HG02852 (cell line): ENCODE measurements around the gene GPER1.
"Not testable (repeated sequence)": the region's sequence is repeated elsewhere in the genome, so short reads cannot be mapped to it uniquely, and the experiment has no call there.

Source experiments
- ATAC-seq: cut with Tn5 transposase; IDR thresholded peaks from one replicate; pipeline ENCODE4 v1.9.1; 2021; ENCODE audit warnings: mild to moderate bottlenecking, moderate library complexity; ENCODE audit not compliant: unreplicated experiment

The GPER1 gene

DNA sequence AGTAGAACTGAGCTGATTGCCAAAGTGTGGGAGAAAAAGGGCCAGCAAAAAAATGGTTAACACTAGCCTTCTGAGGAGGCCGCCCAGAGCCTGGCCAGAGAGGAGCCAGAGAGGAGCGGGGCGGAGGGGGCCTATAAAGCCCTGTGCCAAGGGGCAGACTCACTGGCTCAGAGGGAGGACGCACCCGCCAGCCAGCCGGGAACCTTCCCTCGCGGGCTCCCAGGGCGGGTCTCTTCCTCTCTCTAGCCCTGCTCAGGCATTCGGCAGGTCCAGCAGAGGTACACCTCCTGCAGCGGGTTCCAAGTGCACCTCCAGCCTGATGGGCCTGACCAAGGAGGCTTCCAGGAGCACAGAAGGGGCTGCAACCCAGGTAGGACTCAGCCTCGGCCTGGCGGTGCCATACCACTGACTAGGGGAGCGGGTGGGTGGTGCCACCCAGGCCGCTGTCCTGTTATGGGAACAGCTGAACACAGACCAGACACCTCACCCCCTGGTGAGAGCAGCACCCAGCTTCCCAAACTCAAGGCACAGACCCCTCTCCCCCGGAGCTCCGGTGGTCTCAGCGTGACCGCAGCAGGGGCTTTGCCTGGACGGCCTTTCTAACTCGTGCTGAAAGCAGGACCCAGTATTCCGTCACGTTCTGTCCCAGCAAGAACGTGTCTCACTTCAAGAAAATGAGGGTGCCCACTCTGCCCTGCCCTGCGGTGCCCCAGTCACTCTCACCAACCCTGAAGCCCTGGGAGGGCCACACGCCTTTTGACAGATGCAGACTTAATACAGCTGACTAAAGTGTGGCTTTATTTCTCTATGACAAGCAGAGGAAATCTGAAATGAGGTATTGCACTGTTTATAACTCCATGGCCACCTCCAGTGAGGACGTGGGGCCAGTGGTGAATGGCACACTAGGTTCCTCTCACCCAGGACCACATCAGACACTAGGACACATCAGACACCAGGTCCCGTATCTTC, at the start of gene GPER1:
GPER1 (plus strand) TSS at position 162 of the 969 bp plus-strand sequence. CDS start 3,616 bp downstream, outside the sequence.
- ATAC-seq: no peak

DNA sequence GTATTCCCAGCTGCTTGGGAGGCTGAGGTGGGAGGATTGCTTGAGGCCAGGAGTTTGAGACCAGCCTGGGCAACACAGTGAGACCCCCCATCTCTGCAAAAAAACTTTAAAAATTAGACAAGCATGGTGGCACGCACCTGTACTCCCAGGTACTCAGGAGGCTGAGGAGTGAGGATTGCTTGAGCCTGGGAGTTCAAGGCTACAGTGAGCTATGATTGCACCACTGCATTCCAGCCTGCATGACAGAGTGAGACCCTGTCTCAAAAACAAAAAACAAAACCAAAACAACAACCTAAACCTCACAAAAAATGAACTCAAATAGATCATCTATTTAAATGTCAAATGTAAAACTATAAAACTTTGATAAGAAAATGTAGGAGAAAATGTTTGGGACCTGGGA, 47.7 kb upstream of the GPER1 start:
- not testable (repeated sequence) for ATAC-seq

DNA sequence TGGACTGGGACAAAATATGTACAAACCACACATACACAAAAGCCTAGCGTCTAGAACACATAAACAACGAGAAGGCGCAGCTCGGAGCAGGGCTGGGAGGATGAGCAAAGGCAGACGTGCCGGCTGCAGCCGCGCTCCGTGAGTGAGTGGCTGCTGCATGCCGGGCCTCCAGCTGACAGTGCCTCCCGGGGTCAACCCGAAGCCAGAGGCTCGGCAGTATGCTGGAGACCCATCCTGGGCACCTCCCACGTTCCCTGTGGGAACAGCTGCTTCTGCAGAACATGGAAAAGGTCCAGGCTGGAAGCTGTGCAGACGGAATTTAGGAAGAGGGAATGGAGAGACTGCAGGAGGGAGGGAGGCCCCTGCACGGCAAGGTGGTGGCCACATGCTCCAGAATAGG, 47.1 kb upstream of the GPER1 start:
- no peak for ATAC-seq

DNA sequence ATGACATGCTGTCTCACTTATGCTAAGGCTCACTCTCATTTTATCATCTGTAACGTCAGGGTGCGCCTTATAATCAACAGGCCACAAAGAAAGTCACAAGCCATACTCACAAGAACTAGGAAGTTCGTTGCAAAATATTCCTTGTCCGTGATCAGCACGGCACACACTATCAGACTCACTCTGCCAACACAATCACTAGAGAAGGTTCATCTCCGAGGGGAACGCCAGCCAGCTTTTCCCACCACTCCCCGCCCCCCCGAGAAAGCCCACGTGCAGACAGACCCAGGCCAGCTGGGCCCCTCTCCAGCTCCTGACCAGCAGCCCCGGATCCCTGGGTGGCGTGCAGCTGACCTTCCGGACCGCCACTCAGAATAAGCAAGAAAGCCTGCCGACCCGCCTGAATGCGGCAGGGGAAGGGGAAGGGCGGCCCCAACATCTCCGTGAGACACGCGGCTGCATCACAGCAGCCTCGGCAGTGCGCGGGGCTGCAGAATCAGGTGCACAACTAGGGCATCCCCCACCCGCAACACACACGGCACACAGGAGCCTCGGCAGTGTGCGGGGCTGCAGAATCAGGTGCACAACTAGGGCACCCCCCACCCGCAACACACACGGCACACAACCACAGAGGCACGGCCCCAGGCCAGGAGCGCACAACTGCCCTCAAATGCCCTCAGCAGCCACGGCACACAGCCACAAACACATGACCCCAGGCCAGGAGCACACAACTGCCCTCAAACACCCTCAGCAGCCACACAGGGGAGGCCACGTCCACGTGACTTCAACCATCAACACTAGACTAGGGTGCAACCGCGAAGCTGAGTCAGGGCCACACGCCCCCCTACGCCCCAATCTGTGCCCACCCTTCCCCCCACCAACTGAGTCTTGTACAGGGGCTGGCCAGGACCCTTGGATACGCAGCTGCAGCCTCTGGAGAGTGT, 46.1 kb upstream of the GPER1 start:
- ATAC-seq: no peak

DNA sequence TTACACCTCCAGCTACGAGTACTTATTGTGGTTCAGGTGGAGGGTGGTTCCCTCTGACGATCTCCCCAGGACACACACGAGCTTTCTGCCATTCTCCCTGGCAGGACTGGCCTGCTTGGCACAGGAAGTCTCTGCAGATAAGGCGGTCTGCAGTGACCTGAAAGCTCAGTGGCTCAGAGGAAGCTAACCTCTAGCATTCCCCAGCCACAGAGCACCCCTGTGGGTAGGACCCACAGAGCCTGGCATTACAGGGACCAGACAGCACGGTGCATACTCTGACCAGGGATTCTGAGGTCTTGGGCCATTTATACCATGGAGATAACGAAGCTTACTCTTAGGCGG, 45.5 kb upstream of the GPER1 start:
- no peak for ATAC-seq

DNA sequence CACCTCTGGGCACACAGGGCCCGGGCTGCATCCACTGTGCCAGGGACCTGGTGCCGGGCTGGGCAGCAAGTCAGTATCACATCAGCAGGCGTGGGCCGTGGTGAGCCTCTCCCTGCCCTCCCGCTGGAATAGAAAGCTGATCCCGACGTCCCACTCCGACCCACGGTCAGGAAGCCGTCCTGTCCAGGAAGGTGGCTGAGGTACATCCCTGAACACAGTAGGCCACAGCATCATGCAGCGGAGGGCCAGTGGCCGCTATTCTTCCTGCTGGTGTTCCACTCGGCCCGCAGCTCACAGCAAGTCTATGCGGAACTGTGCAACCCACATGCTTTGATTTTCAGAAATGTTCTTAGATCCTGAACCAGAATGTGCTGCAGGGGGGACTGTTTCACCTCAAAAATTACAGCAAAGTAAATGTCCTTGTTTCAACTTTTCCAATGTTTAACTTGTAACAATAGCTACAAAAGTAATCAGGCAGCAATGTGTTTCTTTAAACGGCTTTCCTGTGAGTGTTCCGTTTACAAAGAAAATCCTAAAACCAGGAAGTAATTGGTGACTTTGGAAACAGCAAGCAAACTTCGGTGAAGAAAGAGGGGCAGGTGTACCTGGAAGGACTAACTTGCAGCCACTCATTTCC, 44.2 kb upstream of the GPER1 start:
- no peak for ATAC-seq

DNA sequence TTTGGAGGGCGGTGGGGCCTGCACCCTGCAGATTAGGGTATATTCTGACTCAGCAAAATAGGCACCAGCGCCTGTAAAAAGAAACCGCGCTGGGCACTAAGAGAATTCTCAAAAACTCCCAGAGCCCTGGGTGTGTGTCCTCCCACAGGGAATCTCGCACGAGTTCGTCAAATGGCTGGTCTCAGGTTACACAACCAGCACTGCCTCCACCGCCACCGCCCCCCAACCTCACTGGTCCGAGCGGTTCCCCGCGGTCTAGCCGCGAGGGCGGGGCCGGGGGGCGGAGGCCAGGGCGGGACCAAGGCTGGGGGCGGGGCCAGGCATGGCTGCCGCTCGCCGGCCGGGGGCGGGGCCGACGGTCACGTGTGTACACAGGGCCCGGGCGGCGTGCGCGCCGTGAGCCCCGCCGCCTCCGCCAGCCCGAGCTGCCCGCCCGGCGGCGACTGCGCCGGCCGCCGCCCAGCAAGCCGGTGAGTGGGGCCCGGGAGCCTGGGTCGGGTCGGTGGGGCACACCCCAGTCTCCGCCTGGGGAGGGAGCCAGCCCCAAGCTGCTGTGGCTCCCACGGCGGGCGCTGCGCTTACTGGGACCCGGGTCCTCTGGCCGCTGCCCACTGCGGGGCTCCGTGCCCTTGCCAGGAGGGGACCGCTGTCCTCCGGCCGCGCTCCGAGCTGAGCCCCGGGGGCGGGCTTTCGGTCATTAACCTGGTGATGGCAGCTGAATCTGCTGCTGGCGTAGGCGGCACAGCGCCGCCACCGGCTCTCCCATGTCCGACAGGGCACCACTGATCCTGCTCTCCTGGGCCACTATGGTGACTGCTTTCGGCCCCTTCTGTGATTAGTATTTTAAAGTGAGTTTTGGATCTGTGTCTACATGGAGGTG, 43.5 kb upstream of the GPER1 start, which contains the start of gene GPR146:
GPR146 (plus strand) TSS at position 358 of the 880 bp plus-strand sequence. CDS start 12,970 bp downstream, outside the sequence.
- ATAC-seq: peak; percentile 91

DNA sequence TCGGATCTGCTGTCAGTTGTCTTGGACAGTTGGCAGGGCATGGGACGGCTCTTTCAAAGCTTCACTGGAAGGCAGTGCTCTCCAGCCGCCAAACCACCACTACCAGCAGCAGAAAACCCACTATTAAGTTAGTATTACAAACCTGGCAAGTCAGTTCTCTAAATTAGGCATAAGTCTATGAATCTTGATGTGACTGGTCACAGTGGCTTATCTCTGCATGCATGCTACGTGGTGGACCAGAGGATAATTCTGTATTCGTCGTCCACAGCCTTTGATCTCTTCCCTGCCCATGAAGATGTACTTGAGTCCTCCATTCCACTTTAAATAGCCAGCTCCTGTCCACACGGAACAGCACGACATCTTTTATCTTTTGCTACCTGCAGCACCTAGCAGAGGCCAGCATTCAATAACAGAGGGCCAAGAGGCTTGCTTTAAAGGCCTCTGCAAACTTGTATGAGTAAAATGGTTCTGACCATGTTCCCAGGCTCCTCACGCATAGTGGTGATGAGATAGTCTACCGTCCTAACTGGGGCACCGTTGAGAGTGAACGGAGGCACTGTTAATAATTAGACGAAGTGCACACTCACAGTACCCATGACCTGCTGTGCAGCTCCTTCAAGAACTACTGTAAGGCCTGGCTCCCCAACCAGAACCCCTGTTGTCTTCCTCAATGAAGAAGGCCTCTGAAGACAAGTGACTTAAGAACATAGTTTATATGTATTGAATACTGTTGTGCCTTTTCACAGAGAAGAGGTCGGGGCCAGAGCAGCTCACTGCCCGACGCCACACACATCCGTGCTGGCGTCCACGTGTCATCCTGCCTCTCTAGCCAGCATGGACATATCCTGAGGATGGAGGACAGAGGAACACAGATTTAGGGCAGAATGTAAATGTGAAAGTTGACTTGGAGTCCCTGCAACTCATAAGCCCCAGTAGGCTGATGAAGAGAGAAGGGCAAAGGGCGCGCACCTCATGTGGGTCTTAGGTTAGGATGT, 42.5 kb upstream of the GPER1 start:
- no peak for ATAC-seq

DNA sequence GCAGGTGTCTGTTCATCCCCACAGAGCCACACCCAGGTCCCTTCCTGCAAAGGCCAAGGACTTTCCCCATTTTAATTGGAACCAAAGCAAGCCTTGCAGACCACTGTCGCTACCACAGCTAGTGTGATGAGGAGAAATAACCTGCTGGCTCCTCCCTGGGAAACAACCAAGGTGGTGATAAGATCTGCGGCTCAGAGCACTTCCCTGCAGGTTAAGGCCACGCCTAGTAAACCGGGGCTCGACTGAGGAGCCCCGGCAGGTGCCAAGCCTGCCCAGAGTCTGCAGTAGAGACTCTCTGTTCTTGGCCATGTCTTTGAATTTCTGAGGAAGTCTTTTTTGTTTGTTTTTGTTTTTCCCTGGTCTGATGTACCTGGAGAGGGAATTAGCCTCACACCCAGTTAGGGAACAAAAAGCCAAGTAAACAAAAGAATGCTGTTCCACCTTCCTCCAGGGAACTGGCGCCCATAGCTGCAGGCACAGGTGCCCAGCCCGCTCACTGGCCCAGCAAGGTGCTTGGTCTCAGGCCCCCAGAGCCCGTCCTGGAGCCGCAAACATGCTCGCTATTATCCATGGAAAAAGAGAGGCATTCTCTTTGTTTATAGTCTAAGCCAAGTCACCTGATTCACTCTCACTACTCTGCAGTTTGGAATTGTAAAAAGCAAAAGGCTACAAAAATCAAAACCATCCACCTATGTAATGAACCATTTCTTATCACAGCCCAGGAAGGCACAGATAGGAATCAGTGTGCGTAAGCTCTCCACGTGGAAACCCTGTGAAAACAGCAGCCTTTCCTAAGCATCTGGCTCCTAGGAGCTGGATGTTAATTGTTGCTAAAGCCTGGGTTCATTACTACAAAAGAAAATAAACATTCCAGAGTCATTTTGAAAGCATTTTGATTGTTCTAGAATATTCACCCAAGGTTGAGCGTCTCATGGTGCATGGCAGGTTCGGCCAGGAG, 40.9 kb upstream of the GPER1 start:
- no peak for ATAC-seq

DNA sequence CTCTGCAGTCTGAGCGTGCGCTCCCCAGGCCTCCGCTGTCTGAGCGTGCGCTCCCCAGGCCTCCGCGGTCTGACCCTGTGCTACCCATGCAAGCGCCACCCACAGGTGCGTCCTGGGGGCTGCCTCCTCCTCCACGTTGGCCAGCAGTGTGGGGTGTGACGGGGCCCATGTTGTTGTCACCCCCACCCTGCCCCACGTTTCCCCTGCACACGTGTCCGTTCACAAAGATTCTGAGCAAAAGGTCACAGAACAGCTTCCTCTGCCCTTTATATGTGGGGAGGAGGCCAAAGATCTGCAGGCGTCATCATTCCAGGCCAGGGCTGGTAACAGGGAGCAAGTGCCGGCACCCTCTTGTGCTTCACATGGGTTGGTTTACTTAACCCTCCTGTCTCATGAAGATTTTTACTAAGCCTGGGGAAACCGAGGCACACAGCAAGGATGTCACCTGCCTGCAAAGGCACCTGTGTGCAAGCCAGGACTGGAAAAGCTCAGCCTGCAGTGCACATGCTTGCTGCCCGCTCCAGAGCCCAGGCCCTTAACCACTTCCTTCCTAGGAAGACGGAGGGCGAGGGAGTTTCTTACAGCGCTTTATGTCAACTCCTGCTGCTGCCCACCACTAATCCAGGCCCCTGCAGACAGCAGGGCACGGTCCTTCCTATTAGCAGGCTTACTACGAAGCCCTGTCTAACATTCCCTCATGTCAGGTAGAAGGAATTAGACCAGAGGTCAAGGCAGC, 38.7 kb upstream of the GPER1 start:
- ATAC-seq: no peak

DNA sequence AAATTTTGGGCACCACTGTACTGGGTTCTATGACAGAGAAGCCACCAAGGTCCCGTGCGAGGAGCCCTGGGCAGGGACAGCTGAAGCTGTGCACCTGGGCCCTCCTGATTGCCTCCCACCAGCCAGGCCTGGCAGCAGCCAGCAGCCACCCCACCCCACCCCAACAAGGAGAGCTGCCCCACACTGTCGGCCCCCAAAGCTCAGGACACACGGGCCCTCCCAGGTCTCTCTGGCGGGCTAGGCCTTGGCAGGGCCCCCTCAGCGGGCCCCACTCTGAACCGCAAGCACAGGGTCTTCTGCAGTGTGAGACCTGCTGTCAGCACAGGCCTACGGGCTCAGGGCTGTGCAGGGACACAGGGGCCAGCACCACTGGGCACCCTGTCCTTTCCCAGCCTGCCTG, 38.1 kb upstream of the GPER1 start:
- ATAC-seq: no peak

DNA sequence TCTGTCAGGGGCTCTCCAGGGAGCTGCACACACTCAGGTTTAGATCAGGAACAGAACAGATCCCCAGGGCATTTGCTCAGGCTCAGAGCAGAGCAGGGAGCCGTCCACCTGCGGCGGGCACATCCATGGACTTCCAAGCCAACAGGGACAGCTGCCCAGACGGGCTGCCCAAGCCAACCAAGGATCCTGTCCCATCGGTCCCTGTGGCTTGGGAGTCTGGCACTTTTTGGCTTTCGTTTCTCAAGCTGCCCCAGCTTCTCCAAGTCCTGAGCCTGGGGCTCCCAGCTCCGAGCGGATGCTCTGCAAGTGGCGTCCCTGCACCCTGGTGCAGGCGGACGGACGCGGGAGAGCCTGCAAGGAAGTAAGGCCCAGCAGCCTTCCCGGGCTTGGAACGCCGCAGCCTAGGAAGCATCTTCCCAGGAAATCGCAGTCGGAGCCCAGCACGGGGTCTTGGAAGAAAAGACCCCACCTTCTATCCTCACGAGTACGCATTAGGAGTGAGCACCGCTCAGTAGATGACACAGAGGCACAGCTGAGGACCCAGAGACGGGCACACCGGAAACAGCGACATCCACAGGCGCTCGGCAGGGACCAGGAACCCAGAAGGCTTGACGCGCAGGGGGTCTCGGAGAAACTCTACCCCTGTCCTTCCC, 37.5 kb upstream of the GPER1 start:
- no peak for ATAC-seq

DNA sequence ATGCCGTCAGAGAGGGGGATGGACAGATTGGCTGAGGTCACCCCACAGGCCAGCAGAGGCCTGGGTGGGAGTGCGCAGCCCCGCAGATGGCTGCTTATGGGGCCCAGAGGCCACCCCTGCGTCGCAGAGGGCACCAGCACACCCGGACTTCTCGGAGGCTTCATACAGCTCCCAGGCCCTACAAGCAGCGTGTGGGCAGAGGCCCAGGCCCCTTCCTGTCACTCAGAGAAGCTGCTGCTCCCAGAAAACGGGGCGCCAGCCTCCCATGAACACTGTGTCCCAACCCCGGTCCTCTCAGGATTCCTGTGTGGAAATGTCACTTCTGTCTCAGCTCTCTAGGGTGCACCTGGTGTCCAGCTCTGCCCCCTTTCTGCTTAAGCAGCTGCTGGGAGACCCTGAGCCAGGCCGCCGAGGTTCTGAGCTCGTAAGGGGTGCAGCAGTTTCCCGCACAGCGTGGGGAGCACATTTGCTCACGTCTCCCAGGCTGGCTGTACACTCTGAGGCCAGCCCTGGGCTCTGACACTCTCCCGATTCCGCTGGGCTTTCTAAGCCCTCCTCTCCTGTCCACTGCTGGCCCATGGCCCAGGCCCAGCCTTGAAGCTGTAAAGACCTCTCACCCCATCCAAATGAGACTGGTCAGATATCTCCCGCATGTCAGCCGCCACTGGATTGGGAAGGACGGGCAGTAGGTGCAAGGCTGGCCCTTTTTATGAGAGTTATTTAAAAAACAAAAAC, 36.8 kb upstream of the GPER1 start:
- ATAC-seq: no peak

DNA sequence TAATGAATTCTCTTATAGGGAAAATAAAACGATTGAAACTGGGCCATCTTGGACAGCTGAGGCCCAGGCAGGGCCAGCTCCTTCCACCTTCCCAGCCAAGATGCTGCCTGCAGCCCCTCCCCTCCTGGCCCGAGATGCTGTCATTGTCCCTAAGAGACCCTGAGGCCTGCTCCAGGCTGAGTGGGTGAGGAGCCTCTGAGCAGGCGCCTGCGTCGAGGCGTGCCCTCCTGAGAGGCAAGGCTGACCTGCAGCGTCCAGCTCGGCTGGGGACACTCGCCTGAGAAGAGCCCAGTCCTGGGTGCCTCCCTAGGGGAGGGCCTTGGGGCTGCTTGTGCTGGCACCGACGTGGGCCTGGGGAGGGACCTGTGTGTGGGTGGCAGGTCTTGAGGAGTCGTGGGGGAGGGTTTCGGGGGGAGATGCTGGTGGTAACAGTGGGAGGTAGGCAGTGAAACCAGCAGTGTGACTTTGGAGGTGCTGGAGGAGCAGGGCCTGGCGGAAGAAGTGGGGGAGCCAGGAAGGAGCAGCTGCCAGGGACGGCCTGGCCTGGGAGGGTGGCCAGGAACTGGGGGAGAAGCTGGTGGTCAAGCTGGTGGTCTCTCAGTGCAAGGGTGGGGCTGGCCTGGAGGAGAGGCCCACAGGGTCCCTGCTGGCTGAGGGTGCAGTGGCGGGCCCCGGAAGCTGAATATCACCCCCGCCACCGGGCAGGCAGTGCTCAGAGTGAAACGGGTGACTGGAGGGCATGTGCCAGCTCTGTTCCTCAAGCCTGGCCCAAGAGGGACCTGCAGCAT, 35.7 kb upstream of the GPER1 start:
- no peak for ATAC-seq

DNA sequence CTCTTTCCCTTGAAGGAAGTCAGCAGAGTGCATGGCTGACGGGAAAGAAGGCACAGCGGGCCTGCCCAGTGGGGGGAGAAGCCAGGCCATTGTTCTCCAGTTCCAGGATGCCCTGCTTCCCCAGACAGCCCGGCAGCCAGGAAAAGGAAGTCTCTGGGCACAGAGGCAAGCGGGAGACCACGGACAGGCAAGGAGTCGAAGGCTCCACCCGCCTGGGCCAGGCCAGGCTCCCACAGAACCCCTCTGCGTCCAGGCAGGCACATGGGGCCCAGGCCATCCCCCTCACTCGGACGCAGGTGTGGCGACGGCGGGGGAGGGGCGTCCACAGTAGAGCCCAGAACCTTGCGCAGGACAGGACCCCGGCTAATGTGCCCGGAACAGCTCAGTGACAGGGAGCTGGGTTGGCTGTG, 34.9 kb upstream of the GPER1 start:
- no peak for ATAC-seq
